ENCODE measurements around the gene FTH1.

The FTH1 gene

GRCh38 chr11:61921446-61921845 lies 46.0 kb downstream of the FTH1 start:
- Histone ChIP-seq H3F3A (ENCODE audit: low read depth) (no peaks in the 10 kb centered on the region), H3K4me2 (ENCODE audit: low read depth, low read length, poor library complexity, severe bottlenecking) (no peak overlapping the region), H3K9me2 (replicated peaks; ENCODE audit: low read depth, low read length) (no peaks in the 10 kb centered on the region), H4K20me1 (ENCODE audit: insufficient read depth, low read length, poor library complexity, severe bottlenecking) (no peaks in the 10 kb centered on the region), H3K4me1 (ENCODE audit: insufficient read depth, low read length, poor library complexity, severe bottlenecking) (no peaks in the 10 kb centered on the region), H2AFZ (ENCODE audit: low read length) (no peak overlapping the region), H3K27me3 (ENCODE audit: insufficient read depth, low read length, poor library complexity, severe bottlenecking) (no peaks in the 10 kb centered on the region), H3K79me2 (ENCODE audit: insufficient read depth, low read length) (no peaks in the 10 kb centered on the region), H3K9me3 (ENCODE audit: insufficient read depth, low read depth, low read length) (no peaks in the 10 kb centered on the region), H3K9ac (ENCODE audit: low read depth, low read length, poor library complexity, severe bottlenecking) (no peak overlapping the region), H3K4me3 (ENCODE audit: low read length, poor library complexity, severe bottlenecking) (no peak overlapping the region), H3K36me3 (ENCODE audit: insufficient read depth, low read length) (no peaks in the 10 kb centered on the region)
- TF ChIP-seq EZH2phosphoT487 (IDR thresholded peaks at IDR 0.05; ENCODE audit: borderline replicate concordance) (no peak), CTCF (conservative IDR thresholded peaks at IDR 0.05; ENCODE audit: low read length) (no peak)

- TF ChIP-seq CTCF (conservative IDR thresholded peaks at IDR 0.05; ENCODE audit: low read length) (no peak), EZH2phosphoT487 (IDR thresholded peaks at IDR 0.05; ENCODE audit: borderline replicate concordance) (no peak)
- Histone ChIP-seq H3K4me1 (ENCODE audit: insufficient read depth, low read length, poor library complexity, severe bottlenecking) (no peaks in the 10 kb centered on the region), H3K9me3 (ENCODE audit: insufficient read depth, low read depth, low read length) (no peaks in the 10 kb centered on the region), H4K20me1 (ENCODE audit: insufficient read depth, low read length, poor library complexity, severe bottlenecking) (no peaks in the 10 kb centered on the region), H3F3A (ENCODE audit: low read depth) (no peaks in the 10 kb centered on the region), H2AFZ (ENCODE audit: low read length) (no peak overlapping the region), H3K4me2 (ENCODE audit: low read depth, low read length, poor library complexity, severe bottlenecking) (no peak overlapping the region), H3K4me3 (ENCODE audit: low read length, poor library complexity, severe bottlenecking) (no peak overlapping the region), H3K27me3 (ENCODE audit: insufficient read depth, low read length, poor library complexity, severe bottlenecking) (no peaks in the 10 kb centered on the region), H3K9me2 (replicated peaks; ENCODE audit: low read depth, low read length) (no peaks in the 10 kb centered on the region), H3K9ac (ENCODE audit: low read depth, low read length, poor library complexity, severe bottlenecking) (no peak overlapping the region), H3K36me3 (ENCODE audit: insufficient read depth, low read length) (no peaks in the 10 kb centered on the region), H3K79me2 (ENCODE audit: insufficient read depth, low read length) (no peaks in the 10 kb centered on the region)
These were observed 47.5 kb downstream of the FTH1 start for GRCh38 chr11:61919705-61920631.

GRCh38 chr11:61918938-61919704 lies 48.3 kb downstream of the FTH1 start:
- Histone ChIP-seq H3K4me1 (ENCODE audit: insufficient read depth, low read length, poor library complexity, severe bottlenecking) (no peaks in the 10 kb centered on the region), H3K9me3 (ENCODE audit: insufficient read depth, low read depth, low read length) (no peaks in the 10 kb centered on the region), H3K9ac (ENCODE audit: low read depth, low read length, poor library complexity, severe bottlenecking) (no peak overlapping the region), H3K4me3 (ENCODE audit: low read length, poor library complexity, severe bottlenecking) (no peak overlapping the region), H3F3A (ENCODE audit: low read depth) (no peaks in the 10 kb centered on the region), H2AFZ (ENCODE audit: low read length) (no peak overlapping the region), H3K9me2 (replicated peaks; ENCODE audit: low read depth, low read length) (no peaks in the 10 kb centered on the region), H3K27me3 (ENCODE audit: insufficient read depth, low read length, poor library complexity, severe bottlenecking) (no peaks in the 10 kb centered on the region), H3K36me3 (ENCODE audit: insufficient read depth, low read length) (no peaks in the 10 kb centered on the region), H3K79me2 (ENCODE audit: insufficient read depth, low read length) (no peaks in the 10 kb centered on the region), H3K4me2 (ENCODE audit: low read depth, low read length, poor library complexity, severe bottlenecking) (no peak overlapping the region), H4K20me1 (ENCODE audit: insufficient read depth, low read length, poor library complexity, severe bottlenecking) (no peaks in the 10 kb centered on the region)
- TF ChIP-seq CTCF (conservative IDR thresholded peaks at IDR 0.05; ENCODE audit: low read length) (no peak), EZH2phosphoT487 (IDR thresholded peaks at IDR 0.05; ENCODE audit: borderline replicate concordance) (no peak)

Data from Loucy (cell line).